ENCODE measurements around the gene NBL1. TPM values are rescaled to one million over a fixed set of nuclear protein-coding genes. Genes with fewer than 3 reads are reported as not detected.

Gene NBL1
- polyA plus RNA-seq (2013, experiment 1 of 2), result 59.5 TPM
- polyA plus RNA-seq (2013, experiment 2 of 2), result 63.3 TPM

DNA sequence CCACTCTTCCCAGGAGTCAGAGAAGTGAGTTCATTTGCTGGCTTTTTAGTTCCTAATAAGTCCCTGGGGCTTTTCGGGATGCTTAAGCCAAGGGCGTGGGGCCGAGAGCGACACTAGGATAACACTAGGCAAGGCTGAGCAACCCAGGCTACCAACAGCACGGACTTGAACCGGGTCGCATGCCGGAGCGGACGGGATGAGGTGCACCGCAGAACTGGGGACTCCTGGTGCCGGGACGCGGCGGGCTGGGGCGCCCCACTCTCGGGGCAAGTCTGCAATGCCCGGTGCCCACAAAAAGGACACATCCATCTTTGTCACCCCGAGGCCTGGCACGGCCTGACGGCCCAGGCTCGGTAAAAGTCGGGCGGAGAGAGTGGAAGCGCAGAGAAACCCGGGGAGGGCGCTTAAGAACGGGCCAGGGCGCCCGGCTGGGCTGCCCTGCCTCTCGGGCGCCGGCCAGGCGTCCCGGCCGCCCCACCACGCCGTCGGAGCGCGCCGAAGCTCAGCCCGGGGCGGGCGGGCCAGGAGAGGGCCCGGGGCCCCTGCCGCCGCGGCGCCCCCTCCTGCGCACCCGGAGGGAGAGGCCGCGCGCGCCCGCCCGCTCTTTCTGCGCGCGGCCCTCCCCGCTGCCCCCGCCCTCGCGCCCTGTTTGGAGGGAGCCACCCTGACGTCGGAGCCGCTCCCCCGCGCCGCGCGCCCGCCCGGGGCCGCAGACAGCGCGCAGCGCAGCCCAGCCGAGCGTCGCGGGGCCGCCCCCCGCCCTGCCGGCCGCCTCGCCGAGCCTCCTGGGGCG is at the start of gene NBL1:
Gene NBL1 (plus strand): TSS at position 710 of the 793 bp plus-strand sequence. CDS start 10,720 bp downstream, outside the sequence.
- H2BK5ac ChIP-seq (ENCODE audit: low read depth, low read length, poor library complexity, severe bottlenecking), result peak within 1 kb of the TSS; percentile 68
- H3K4me2 ChIP-seq (ENCODE audit: low read length, poor library complexity, severe bottlenecking), result peak within 1 kb of the TSS; percentile 91
- H2BK120ac ChIP-seq (ENCODE audit: low read depth, low read length), result peak within 1 kb of the TSS; percentile 62
- peak within 1 kb of the TSS; percentile 13 for H3K27ac ChIP-seq (ENCODE audit: low read length, poor library complexity, severe bottlenecking)
- peak within 1 kb of the TSS in 1 of 2 experiments; percentile 45 for H3K14ac ChIP-seq (ENCODE audit: low read length in 2 of 2)
- no peak within 1 kb of the TSS for H3K23ac ChIP-seq (ENCODE audit: low read length in 2 of 2)
- peak within 1 kb of the TSS; percentile 83 for H4K8ac ChIP-seq (ENCODE audit: low read length)
- H3K4me3 ChIP-seq (ENCODE audit: insufficient read depth in 1 of 2, low read depth in 1 of 2, low read length in 2 of 2), result peak within 1 kb of the TSS; percentile 64 to 98
- peak; percentile 50 for DNase-seq
- H2AK5ac ChIP-seq (ENCODE audit: low read length, severe bottlenecking), result peak within 1 kb of the TSS; percentile 51
- peak within 1 kb of the TSS; percentile 24 to 25 for H3K4ac ChIP-seq (ENCODE audit: low read depth in 1 of 2, low read length in 2 of 2)
- H2BK12ac ChIP-seq (ENCODE audit: low read length in 2 of 2), result peak within 1 kb of the TSS in 1 of 2 experiments; percentile 51
- H3K4me1 ChIP-seq (ENCODE audit: control insufficient read depth, insufficient read depth, low read depth, low read length), result peaks cover 33% of the 10 kb centered on the region
- H4K91ac ChIP-seq (ENCODE audit: low read length), result peak within 1 kb of the TSS; percentile 58
- peak within 1 kb of the TSS; percentile 98 for H3K9ac ChIP-seq (ENCODE audit: low read length)
- peak within 1 kb of the TSS in 1 of 2 experiments; percentile 67 for H3K18ac ChIP-seq (ENCODE audit: low read depth in 1 of 2, low read length in 2 of 2)
- H2AFZ ChIP-seq (ENCODE audit: low read depth, low read length), result peak within 1 kb of the TSS; percentile 6
- peaks cover 3% of the 10 kb centered on the region in 2 experiments for H3K36me3 ChIP-seq (ENCODE audit: control insufficient read depth in 1 of 2, insufficient read depth in 2 of 2, low read depth in 1 of 2, low read length in 2 of 2)
- H3K27me3 ChIP-seq (ENCODE audit: control insufficient read depth in 1 of 2, insufficient read depth in 1 of 2, low read length in 2 of 2), result no peaks in the 10 kb centered on the region
- 4% methylated on average over 63 of the region's 90 CpGs for WGBS
- peak within 1 kb of the TSS; percentile 37 for H2BK15ac ChIP-seq (ENCODE audit: low read depth, poor library complexity, severe bottlenecking)
- no peaks in the 10 kb centered on the region for H3K9me3 ChIP-seq (ENCODE audit: control insufficient read depth, low read length)
- peaks cover 13% of the 10 kb centered on the region for H3K79me1 ChIP-seq (replicated peaks; ENCODE audit: low read length, poor library complexity, severe bottlenecking)

GRCh38 chr1:19596065-19596713 is 47.9 kb upstream of the NBL1 start:
- Histone ChIP-seq H3K79me1 (replicated peaks; ENCODE audit: low read length, poor library complexity, severe bottlenecking) (no peaks in the 10 kb centered on the region), H3K9me3 (ENCODE audit: control insufficient read depth, low read length) (no peaks in the 10 kb centered on the region), H3K14ac (ENCODE audit: low read length in 2 of 2) (peak overlapping the region in 1 of 2 experiments; percentile 74), H3K4me1 (ENCODE audit: control insufficient read depth, insufficient read depth, low read depth, low read length) (peaks cover 1% of the 10 kb centered on the region), H2AK5ac (ENCODE audit: low read length, severe bottlenecking) (no peak overlapping the region), H2BK12ac (ENCODE audit: low read length in 2 of 2) (peak overlapping the region in 1 of 2 experiments; percentile 59), H3K18ac (ENCODE audit: low read depth in 1 of 2, low read length in 2 of 2) (peak overlapping the region; percentile 40 to 77), H3K4ac (ENCODE audit: low read depth in 1 of 2, low read length in 2 of 2) (peak overlapping the region; percentile 24 to 77), H3K27me3 (ENCODE audit: control insufficient read depth in 1 of 2, insufficient read depth in 1 of 2, low read length in 2 of 2) (no peaks in the 10 kb centered on the region), H3K36me3 (ENCODE audit: control insufficient read depth in 1 of 2, insufficient read depth in 2 of 2, low read depth in 1 of 2, low read length in 2 of 2) (peaks cover 3 to 17% of the 10 kb centered on the region in 2 experiments), H4K8ac (ENCODE audit: low read length) (peak overlapping the region; percentile 83), H4K91ac (ENCODE audit: low read length) (peak overlapping the region; percentile 52), H2BK15ac (ENCODE audit: low read depth, poor library complexity, severe bottlenecking) (peak overlapping the region; percentile 73), H3K9ac (ENCODE audit: low read length) (peak overlapping the region; percentile 99), H3K27ac (ENCODE audit: low read length, poor library complexity, severe bottlenecking) (peak overlapping the region; percentile 77), H2AFZ (ENCODE audit: low read depth, low read length) (peak overlapping the region; percentile 33), H2BK120ac (ENCODE audit: low read depth, low read length) (no peak overlapping the region), H3K4me3 (ENCODE audit: insufficient read depth in 1 of 2, low read depth in 1 of 2, low read length in 2 of 2) (peak overlapping the region; percentile 83 to 90), H3K4me2 (ENCODE audit: low read length, poor library complexity, severe bottlenecking) (peak overlapping the region; percentile 90), H2BK5ac (ENCODE audit: low read depth, low read length, poor library complexity, severe bottlenecking) (peak overlapping the region; percentile 60), H3K23ac (ENCODE audit: low read length in 2 of 2) (no peak overlapping the region)
- 14% methylated on average over 11 of the region's 11 CpGs for WGBS
- DNase-seq, result no peak

DNA sequence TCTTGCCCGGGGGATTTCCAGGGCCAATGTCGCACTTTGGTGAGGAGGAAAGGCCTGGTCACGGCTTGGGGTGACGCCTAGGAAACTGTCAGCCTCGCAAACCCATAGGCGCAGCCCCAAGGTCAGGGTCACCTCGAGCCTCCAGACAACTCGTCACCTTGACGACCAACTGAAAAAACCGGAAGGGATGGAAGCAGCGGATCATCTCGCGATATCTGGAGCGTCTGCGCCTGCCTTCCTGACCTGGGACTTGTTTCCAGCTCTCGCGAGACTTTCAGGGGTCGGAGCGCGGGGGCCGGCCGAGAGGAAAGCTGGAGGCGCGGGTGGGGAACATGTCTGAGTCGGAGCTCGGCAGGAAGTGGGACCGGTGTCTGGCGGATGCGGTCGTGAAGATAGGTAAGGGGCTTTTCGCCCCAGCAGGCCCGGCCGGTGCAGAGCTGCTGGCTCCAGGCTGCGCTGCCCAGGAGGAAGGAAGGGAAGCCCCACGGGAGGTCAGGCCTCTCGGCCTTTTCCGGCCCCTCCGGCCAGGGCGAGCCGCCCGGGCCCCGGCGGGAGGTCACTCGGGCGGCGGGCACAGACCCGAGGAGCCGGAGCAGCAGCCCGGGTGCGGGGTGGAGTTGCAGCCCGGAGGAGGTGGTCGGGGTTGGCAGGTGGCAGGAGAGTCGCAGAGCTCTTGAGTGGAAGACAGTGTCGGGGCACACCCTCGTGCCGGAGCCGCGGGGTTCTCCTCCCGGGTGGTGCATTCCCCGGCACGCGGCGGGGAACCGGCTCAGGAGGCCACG is 47.2 kb upstream of the NBL1 start:
- peak overlapping the region; percentile 87 for H3K27ac ChIP-seq (ENCODE audit: low read length, poor library complexity, severe bottlenecking)
- H2BK15ac ChIP-seq (ENCODE audit: low read depth, poor library complexity, severe bottlenecking), result peak overlapping the region; percentile 73
- H3K9me3 ChIP-seq (ENCODE audit: control insufficient read depth, low read length), result no peaks in the 10 kb centered on the region
- peak overlapping the region; percentile 62 for H4K91ac ChIP-seq (ENCODE audit: low read length)
- no peaks in the 10 kb centered on the region for H3K79me1 ChIP-seq (replicated peaks; ENCODE audit: low read length, poor library complexity, severe bottlenecking)
- no peak overlapping the region for H3K23ac ChIP-seq (ENCODE audit: low read length in 2 of 2)
- peak; percentile 99 for DNase-seq
- no peaks in the 10 kb centered on the region for H3K27me3 ChIP-seq (ENCODE audit: control insufficient read depth in 1 of 2, insufficient read depth in 1 of 2, low read length in 2 of 2)
- H3K36me3 ChIP-seq (ENCODE audit: control insufficient read depth in 1 of 2, insufficient read depth in 2 of 2, low read depth in 1 of 2, low read length in 2 of 2), result peaks cover 3 to 22% of the 10 kb centered on the region in 2 experiments
- H2BK120ac ChIP-seq (ENCODE audit: low read depth, low read length), result peak overlapping the region; percentile 1
- WGBS, result under 1% methylated on average over 62 of the region's 65 CpGs
- H4K8ac ChIP-seq (ENCODE audit: low read length), result peak overlapping the region; percentile 83
- no peak overlapping the region for H2AK5ac ChIP-seq (ENCODE audit: low read length, severe bottlenecking)
- peak overlapping the region; percentile 24 to 86 for H3K4ac ChIP-seq (ENCODE audit: low read depth in 1 of 2, low read length in 2 of 2)
- peak overlapping the region; percentile 99 for H3K9ac ChIP-seq (ENCODE audit: low read length)
- H2BK5ac ChIP-seq (ENCODE audit: low read depth, low read length, poor library complexity, severe bottlenecking), result peak overlapping the region; percentile 60
- peak overlapping the region; percentile 83 to 90 for H3K4me3 ChIP-seq (ENCODE audit: insufficient read depth in 1 of 2, low read depth in 1 of 2, low read length in 2 of 2)
- H3K4me2 ChIP-seq (ENCODE audit: low read length, poor library complexity, severe bottlenecking), result peak overlapping the region; percentile 90
- H3K14ac ChIP-seq (ENCODE audit: low read length in 2 of 2), result peak overlapping the region in 1 of 2 experiments; percentile 74
- H3K4me1 ChIP-seq (ENCODE audit: control insufficient read depth, insufficient read depth, low read depth, low read length), result peaks cover 1% of the 10 kb centered on the region
- peak overlapping the region; percentile 40 to 88 for H3K18ac ChIP-seq (ENCODE audit: low read depth in 1 of 2, low read length in 2 of 2)
- H2AFZ ChIP-seq (ENCODE audit: low read depth, low read length), result peak overlapping the region; percentile 80
- H2BK12ac ChIP-seq (ENCODE audit: low read length in 2 of 2), result peak overlapping the region in 1 of 2 experiments; percentile 59
